Neural cell (in vitro differentiated cells): Measurements from ENCODE around the gene ASIC1. TPM values are rescaled to one million over a fixed set of nuclear protein-coding genes. Genes with fewer than 3 reads are reported as not detected.

Experiments used
- H2AFZ ChIP-seq: fragments of 200-600, 300-800 bp; sonication (generic), shearing (Covaris generic); 2 replicates; pipeline ENCODE4 v1.6.0; 2014; ENCODE audit warnings: low read depth, mild to moderate bottlenecking, antibody characterized with exemption, low read length, moderate library complexity
- H3F3A ChIP-seq: fragments of 200-600 bp; shearing (Covaris generic); 2 replicates; pipeline ENCODE4 v1.6.1; 2016; ENCODE audit warnings: mild to moderate bottlenecking, moderate library complexity, mixed read lengths, antibody characterized with exemption, low read length; ENCODE audit not compliant: insufficient read depth, poor library complexity, severe bottlenecking
- H3K27ac ChIP-seq: fragments of 200-600, 300-800 bp; sonication (generic), shearing (Covaris generic); 2 replicates; pipeline ENCODE4 v1.5.1; 2014; ENCODE audit warnings: mild to moderate bottlenecking, low read length, moderate library complexity
- H3K27me3 ChIP-seq: fragments of 300-800, 200-600 bp; sonication (generic), shearing (Covaris generic); 2 replicates; pipeline ENCODE4 v1.6.0; 2014; ENCODE audit warnings: mild to moderate bottlenecking, low read depth, low read length, moderate library complexity; ENCODE audit not compliant: insufficient read depth
- H3K36me3 ChIP-seq: fragments of 300-800, 200-600 bp; sonication (generic), shearing (Covaris generic); 2 replicates; pipeline ENCODE4 v1.5.1; 2014; ENCODE audit warnings: mild to moderate bottlenecking, antibody characterized with exemption, low read length, moderate library complexity; ENCODE audit not compliant: insufficient read depth
- H3K4me2 ChIP-seq: fragments of 300-800, 200-600 bp; sonication (generic), shearing (Covaris generic); 2 replicates; pipeline ENCODE4 v1.6.0; 2014; ENCODE audit warnings: mild to moderate bottlenecking, low read length
- H3K4me3 ChIP-seq: fragments of 300-800, 200-600 bp; sonication (generic), shearing (Covaris generic); 2 replicates; pipeline ENCODE4 v1.5.1; 2014; ENCODE audit warnings: mild to moderate bottlenecking, low read length, moderate library complexity
- H3K79me2 ChIP-seq: fragments of 200-600 bp; shearing (Covaris generic); replicated peaks from 2 replicates; pipeline ENCODE4 v1.6.0; 2014; ENCODE audit warnings: mild to moderate bottlenecking, low read length, moderate library complexity; ENCODE audit not compliant: insufficient read depth
- H3K9ac ChIP-seq: fragments of 300-800, 200-600 bp; sonication (generic), shearing (Covaris generic); 2 replicates; pipeline ENCODE4 v1.6.1; 2016; ENCODE audit warnings: mild to moderate bottlenecking, low read length, mixed read lengths
- H3K9me2 ChIP-seq: fragments of 200-600 bp; shearing (Covaris generic); 2 replicates; pipeline ENCODE4 v1.6.1; 2016; ENCODE audit warnings: mild to moderate bottlenecking, low read length, mixed read lengths; ENCODE audit not compliant: insufficient read depth
- H3K9me3 ChIP-seq: fragments of 200-600, 300-800 bp; sonication (generic), shearing (Covaris generic); 2 replicates; pipeline ENCODE4 v1.6.1; 2016; ENCODE audit warnings: mild to moderate bottlenecking, mixed run types, low read length, moderate library complexity, mixed read lengths
- H4K20me1 ChIP-seq: fragments of 200-600 bp; shearing (Covaris generic); 2 replicates; pipeline ENCODE4 v1.6.1; 2016; ENCODE audit warnings: mild to moderate bottlenecking, mixed run types; ENCODE audit not compliant: insufficient read depth
- CTCF ChIP-seq: fragments of 450-650 bp; IDR thresholded peaks from 2 replicates; pipeline ENCODE4 v1.5.1; 2014; ENCODE audit warnings: antibody characterized with exemption, mild to moderate bottlenecking, moderate library complexity; ENCODE audit not compliant: poor library complexity, severe bottlenecking
- EP300 ChIP-seq: fragments of 450-650 bp; conservative IDR thresholded peaks from 2 replicates; pipeline ENCODE4 v1.6.1; 2014; ENCODE audit warnings: antibody characterized with exemption, mild to moderate bottlenecking, moderate library complexity; ENCODE audit not compliant: poor library complexity, severe bottlenecking
- EZH2 ChIP-seq: fragments of 200-600, 300-800 bp; shearing (Covaris generic), sonication (generic); IDR thresholded peaks from 2 replicates; pipeline ENCODE4 v1.6.1; 2014; ENCODE audit warnings: antibody characterized with exemption, low read length, borderline replicate concordance, mild to moderate bottlenecking; ENCODE audit not compliant: insufficient read depth, poor library complexity, severe bottlenecking
- MXI1 ChIP-seq: fragments of 450-650 bp; conservative IDR thresholded peaks from 2 replicates; pipeline ENCODE4 v1.6.1; 2014; ENCODE audit warnings: antibody characterized with exemption, mild to moderate bottlenecking; ENCODE audit not compliant: poor library complexity, severe bottlenecking
- POLR2AphosphoS5 ChIP-seq: IDR thresholded peaks from 2 replicates; pipeline ENCODE4 v1.6.1; 2012
- RAD21 ChIP-seq: fragments of 450-650 bp; conservative IDR thresholded peaks from 2 replicates; pipeline ENCODE4 v1.6.1; 2014; ENCODE audit warnings: antibody characterized with exemption, mild to moderate bottlenecking, moderate library complexity
- REST ChIP-seq: IDR thresholded peaks from 2 replicates; pipeline ENCODE4 v1.6.1; 2012; ENCODE audit warnings: borderline replicate concordance
- SMC3 ChIP-seq: fragments of 450-650 bp; conservative IDR thresholded peaks from 2 replicates; pipeline ENCODE4 v1.6.1; 2014; ENCODE audit warnings: antibody characterized with exemption, mild to moderate bottlenecking, moderate library complexity; ENCODE audit not compliant: poor library complexity
- TAF1 ChIP-seq: IDR thresholded peaks from 2 replicates; pipeline ENCODE4 v1.6.1; 2012; ENCODE audit warnings: low read depth
- polyA plus RNA-seq: library from polyadenylated mRNA; depleted of rRNA; stranded (reverse); fragments of >200 nt; gene quantifications from 2 replicates; pipeline ENCODE4 v1.2.3, GENCODE V29; 2014

The ASIC1 gene
- polyA plus RNA-seq, 1 donor from 2014 or later = 8.0 TPM

- Histone ChIP-seq H3K36me3 (peaks cover 5% of the 10 kb centered on the region), H3K9ac (no peak overlapping the region), H3K4me3 (no peak overlapping the region), H3K27me3 (no peaks in the 10 kb centered on the region), H3K27ac (no peak overlapping the region), H2AFZ (no peak overlapping the region), H4K20me1 (no peaks in the 10 kb centered on the region), H3K9me3 (no peaks in the 10 kb centered on the region), H3F3A (peaks cover 4% of the 10 kb centered on the region), H3K9me2 (no peaks in the 10 kb centered on the region), H3K4me2 (no peak overlapping the region), H3K79me2 (no peaks in the 10 kb centered on the region)
- TF ChIP-seq POLR2AphosphoS5 = no peak
- TF ChIP-seq SMC3 = no peak
- TF ChIP-seq MXI1 = no peak
- TF ChIP-seq REST = no peak
- TF ChIP-seq CTCF = no peak
- TF ChIP-seq TAF1 = no peak
- TF ChIP-seq EP300 = no peak
- TF ChIP-seq RAD21 = no peak
- TF ChIP-seq EZH2 = no peak
These were observed 45.4 kb downstream of the ASIC1 start for GRCh38 chr12:50102646-50103309.

GRCh38 chr12:50103351-50103750 is 46.0 kb downstream of the ASIC1 start:
- no peaks in the 10 kb centered on the region for H3K9me3 ChIP-seq
- H3K27ac ChIP-seq = no peak overlapping the region
- no peaks in the 10 kb centered on the region for H4K20me1 ChIP-seq
- H3K4me2 ChIP-seq = no peak overlapping the region
- H3K9ac ChIP-seq = no peak overlapping the region
- H2AFZ ChIP-seq = no peak overlapping the region
- TF ChIP-seq MXI1 (no peak), SMC3 (no peak), EZH2 (no peak), CTCF (no peak), RAD21 (no peak), EP300 (no peak), POLR2AphosphoS5 (no peak), REST (no peak), TAF1 (no peak)
- H3K27me3 ChIP-seq = no peaks in the 10 kb centered on the region
- peaks cover 5% of the 10 kb centered on the region for H3K36me3 ChIP-seq
- H3K9me2 ChIP-seq = no peaks in the 10 kb centered on the region
- H3K4me3 ChIP-seq = no peak overlapping the region
- H3F3A ChIP-seq = peaks cover 4% of the 10 kb centered on the region
- H3K79me2 ChIP-seq = no peaks in the 10 kb centered on the region
